Activated CD8-positive, alpha-beta memory T cell treated with anti-CD3 and anti-CD28 coated beads, Interleukin-2, amount 50 U/mL, for 48 hours (primary cell): ENCODE data around the gene SRL.

Source experiments
- DNase-seq: peaks from one replicate; pipeline ENCODE4 v3.0.0-alpha.2; 2020

Gene SRL

GRCh38 chr16:4241928-4242283 lies at the start of gene SRL:
Gene SRL (minus strand): TSS chr16:4242080. CDS start chr16:4242067, 13 bp downstream.
- no peak for DNase-seq

GRCh38 chr16:4290236-4290830 lies 48.5 kb upstream of the SRL start:
- DNase-seq: no peak

GRCh38 chr16:4288148-4288921 lies 46.5 kb upstream of the SRL start:
- DNase-seq: peak; percentile 93

- no peak for DNase-seq
Observed at GRCh38 chr16:4285167-4285566, 43.3 kb upstream of the SRL start.

GRCh38 chr16:4283939-4284338 lies 42.1 kb upstream of the SRL start:
- DNase-seq: no peak

GRCh38 chr16:4283441-4283840 lies 41.6 kb upstream of the SRL start:
- no peak for DNase-seq

GRCh38 chr16:4280625-4281024 lies 38.7 kb upstream of the SRL start:
- no peak for DNase-seq

- DNase-seq: no peak
Observed at GRCh38 chr16:4277987-4278513, 36.2 kb upstream of the SRL start.

GRCh38 chr16:4275861-4276260 lies 34.0 kb upstream of the SRL start:
- no peak for DNase-seq

GRCh38 chr16:4273858-4274311 lies 32.0 kb upstream of the SRL start:
- DNase-seq: peak; percentile 81

- DNase-seq: peak; percentile 85
Observed at GRCh38 chr16:4272114-4272956, 30.5 kb upstream of the SRL start.

GRCh38 chr16:4271176-4272113 lies 29.6 kb upstream of the SRL start:
- peak; percentile 94 for DNase-seq

GRCh38 chr16:4270595-4270994 lies 28.7 kb upstream of the SRL start:
- DNase-seq: no peak

- no peak for DNase-seq
Observed at GRCh38 chr16:4270091-4270490, 28.2 kb upstream of the SRL start.

GRCh38 chr16:4266372-4266771 lies 24.5 kb upstream of the SRL start:
- DNase-seq: no peak

GRCh38 chr16:4265676-4266075 lies 23.8 kb upstream of the SRL start:
- DNase-seq: no peak

GRCh38 chr16:4264546-4264945 lies 22.7 kb upstream of the SRL start:
- DNase-seq: no peak

- DNase-seq: peak; percentile 73
Observed at GRCh38 chr16:4263504-4264436, 21.9 kb upstream of the SRL start.

GRCh38 chr16:4262303-4262835 lies 20.5 kb upstream of the SRL start:
- DNase-seq: no peak

- peak; percentile 89 for DNase-seq
Observed at GRCh38 chr16:4261557-4262172, 19.8 kb upstream of the SRL start.
